Activated T-cell treated with anti-CD3 and anti-CD28 coated beads for 48 hours (primary cell): ENCODE results near the gene HOXD13.

Experiments
- DNase-seq: peaks from one replicate; pipeline ENCODE4 v3.0.0-alpha.2; 2020; ENCODE audit warnings: low read depth

The HOXD13 gene

GRCh38 chr2:176132205-176133171 is 40.0 kb downstream of the HOXD13 start:
- DNase-seq, result no peak

GRCh38 chr2:176133389-176133788 is 40.9 kb downstream of the HOXD13 start:
- DNase-seq, result no peak

GRCh38 chr2:176134035-176134434 is 41.5 kb downstream of the HOXD13 start:
- no peak for DNase-seq

GRCh38 chr2:176135035-176135440 is 42.5 kb downstream of the HOXD13 start:
- no peak for DNase-seq

DNA sequence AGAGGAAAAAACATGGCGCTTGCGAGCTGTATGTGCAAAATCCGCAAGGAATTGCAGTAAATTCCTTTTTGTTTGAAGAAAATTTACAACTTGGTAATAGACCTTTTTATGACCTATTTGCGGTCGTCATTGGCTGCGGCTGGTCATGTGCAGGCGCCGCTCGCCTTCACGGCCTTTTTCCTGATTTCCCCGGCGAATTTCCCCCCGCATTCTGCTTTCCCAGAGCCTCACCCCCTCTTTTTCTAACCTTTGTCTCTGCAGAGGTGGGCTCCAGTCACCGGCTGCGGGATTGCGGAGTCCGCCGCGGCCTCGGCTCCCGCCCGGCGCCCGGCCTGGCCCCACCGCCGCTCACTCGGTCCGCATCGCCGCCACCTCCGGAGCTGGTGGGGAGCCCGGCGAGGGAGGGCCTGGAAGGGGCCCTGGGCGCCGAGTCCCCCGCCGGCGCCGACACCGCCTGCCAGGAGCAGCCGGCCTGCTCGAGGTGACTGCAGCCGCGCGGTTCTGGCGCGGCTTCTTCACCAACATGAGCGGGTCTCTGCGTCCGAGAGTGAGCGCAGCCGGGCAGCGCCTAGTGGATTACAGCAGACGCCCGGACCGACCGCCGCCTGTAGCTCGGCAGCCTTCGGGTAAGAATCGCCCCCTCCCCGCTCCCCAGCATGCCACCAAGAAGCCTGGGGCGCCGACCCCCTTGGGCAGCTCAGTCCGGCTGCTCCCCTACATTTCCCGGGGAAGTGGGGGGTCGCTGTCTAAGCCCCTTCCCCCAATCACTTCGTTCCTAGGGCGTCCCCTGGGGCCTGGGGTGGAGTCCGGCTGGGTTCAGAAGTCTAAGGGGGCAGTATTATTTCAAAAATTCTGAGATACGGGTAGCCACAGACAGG is 44.1 kb downstream of the HOXD13 start:
- no peak for DNase-seq

DNA sequence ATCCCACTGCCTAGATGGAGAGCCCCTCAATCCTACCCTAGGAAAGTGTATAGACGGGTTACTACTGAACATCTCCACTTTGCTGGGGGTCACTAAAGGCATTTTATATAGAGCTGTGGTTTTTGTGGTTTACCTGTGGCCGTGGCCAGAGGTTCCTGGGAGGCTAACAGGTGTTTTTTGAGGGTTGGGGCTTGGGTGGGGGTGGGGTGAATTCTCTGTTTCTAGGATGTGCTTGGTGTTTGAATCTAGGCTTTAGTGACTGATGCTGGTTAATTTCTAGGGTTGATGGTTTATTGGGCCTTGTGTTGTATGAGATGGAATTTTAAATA is 44.7 kb downstream of the HOXD13 start:
- DNase-seq, result no peak

- DNase-seq, result no peak
Observed at GRCh38 chr2:176137906-176138305, 45.4 kb downstream of the HOXD13 start.

GRCh38 chr2:176138526-176138922 is 46.0 kb downstream of the HOXD13 start:
- no peak for DNase-seq

DNA sequence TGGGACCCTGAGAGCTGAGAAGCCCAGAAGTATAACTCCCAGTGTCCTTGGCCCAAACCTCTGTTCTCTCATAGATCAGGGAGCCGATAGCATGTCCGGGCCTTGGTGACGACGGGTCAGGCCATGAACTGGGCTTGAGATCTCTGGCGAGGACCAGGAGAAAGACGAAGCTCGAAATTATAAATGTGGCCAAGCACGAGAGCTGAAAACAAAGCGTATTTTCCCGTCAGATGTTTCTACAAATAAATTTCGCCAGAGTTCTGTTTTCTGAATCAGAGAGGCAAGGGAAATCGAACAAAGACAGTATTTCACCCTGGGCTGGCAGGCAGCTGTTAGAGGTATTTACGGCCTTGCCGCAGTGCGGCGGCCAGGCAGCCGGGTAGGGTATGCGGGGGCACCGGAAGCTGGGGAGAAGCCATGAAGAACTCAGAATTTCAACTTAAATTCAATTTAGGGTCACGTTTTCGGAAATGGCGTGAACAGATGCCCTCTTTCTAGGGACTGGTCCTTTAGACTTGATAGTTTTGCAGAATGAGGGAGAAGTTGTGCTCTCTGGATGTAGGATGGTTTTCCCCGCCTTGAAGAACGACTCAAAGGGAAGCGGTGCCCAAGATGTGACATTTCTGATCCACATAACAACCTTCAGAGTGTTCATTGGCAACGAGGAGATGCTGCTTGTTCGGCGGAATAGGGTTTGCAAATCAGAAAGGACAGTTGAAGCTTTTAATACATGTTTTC is 46.6 kb downstream of the HOXD13 start:
- no peak for DNase-seq

DNA sequence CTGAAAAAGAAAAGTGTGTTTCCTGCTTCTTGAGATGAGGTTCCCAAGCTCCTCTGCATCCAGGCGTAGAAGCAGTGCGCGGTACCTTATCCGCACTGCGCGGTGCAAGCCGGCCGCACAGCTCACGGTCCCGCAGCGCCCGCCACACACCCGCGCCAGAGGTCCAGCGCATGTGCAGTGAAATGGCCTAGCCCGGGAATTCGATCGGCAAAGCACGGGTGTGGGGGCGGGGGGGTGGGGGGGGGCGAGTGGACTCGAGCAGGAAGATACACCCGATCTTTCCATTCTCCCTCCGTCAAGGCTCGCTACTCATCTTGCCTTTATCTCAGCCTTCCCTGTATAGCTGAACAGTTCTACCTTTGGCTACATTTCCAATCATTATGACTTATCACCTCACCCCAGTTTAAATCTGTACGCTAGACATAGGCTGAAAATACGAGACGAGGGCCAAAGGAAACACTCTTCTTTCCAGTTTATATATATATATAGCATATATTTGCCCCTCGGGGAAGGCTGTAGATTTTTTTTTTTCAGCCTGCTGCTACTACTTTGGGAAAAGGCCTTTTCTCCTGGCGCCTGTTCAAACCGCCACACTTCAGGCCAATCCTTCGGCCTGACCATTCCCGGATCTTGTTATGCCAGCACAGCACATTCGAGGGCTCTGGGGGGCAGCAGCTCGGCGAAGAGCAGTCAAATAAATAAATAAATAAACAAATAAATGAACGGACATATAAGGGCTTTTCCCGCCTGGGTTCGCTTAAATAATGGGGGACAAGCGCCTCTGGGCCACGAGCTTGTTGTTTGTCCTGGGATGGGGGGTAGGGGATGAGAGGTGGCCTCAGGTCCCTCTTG is 47.4 kb downstream of the HOXD13 start:
- DNase-seq, result no peak

DNA sequence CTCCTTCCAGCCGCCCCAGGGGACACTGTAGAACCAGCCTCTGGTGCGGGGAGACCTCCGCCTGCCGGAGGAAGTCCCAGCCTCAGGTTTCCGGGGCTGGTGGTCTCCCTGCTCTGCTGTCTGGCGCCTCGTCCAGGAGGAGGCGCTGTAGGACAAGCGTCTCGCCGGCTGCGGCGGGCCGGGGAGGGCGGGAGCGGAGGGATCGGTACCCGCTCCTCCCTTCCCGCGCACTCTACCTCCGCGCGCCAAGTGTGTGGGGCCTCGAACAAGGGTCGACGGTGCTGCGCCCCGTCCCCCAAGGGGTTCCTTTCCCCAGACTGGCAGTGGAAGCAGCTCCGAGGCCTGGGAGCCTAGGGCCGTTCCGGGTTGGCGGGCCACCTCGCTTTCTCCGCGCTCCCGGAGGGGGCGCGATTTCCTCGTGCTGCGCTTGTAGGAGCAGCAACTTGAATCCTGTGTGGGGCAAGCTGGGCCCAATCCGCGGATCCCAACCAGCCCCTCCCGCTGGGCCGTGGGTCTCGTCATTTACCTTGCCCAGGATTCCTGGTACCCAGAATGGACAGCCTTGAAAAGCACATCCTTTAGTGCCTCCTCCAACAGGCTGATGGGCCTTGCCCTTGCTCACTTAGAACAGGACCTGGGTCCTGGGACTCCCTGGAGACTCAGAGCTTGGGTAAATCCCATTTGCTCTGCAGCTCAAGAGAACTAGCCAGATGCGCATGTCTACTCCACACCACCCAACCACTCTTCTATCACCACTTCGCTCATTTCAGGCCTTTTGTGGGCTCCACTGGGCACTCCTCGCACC is 48.2 kb downstream of the HOXD13 start:
- DNase-seq, result peak; percentile 72

- DNase-seq, result no peak
Observed at GRCh38 chr2:176142281-176142680, 49.8 kb downstream of the HOXD13 start.
